ENCODE results near the gene RAPGEF2.
A peak's percentile ranks its signal among the peaks of the same experiment; 100 is the strongest.
"Not testable (repeated sequence)": the region's sequence is repeated elsewhere in the genome, so short reads cannot be mapped to it uniquely, and the experiment has no call there.

Gene RAPGEF2

DNA sequence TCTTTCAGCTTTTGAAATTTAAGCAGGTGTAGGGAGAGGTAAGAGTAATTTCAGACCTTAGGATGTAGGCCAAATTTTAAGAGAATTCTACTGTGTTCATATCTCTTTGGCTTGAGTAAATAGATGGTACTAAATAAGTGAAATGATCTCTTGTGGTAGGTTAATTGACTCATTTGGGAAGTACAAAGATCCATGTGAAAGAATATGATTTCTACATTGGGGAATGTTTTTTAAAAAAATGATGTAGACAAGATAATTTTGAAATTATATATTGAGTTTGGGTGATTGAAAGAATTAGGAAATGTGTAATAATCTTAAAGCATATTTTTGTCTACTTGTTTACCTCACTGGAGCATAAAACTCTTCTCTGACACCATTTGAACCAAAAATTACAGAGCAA, 35.6 kb downstream of the RAPGEF2 start:
- DNase-seq, result no peak

- DNase-seq, result no peak
These were observed 38.3 kb downstream of the RAPGEF2 start for GRCh38 chr4:159141193-159141592.

DNA sequence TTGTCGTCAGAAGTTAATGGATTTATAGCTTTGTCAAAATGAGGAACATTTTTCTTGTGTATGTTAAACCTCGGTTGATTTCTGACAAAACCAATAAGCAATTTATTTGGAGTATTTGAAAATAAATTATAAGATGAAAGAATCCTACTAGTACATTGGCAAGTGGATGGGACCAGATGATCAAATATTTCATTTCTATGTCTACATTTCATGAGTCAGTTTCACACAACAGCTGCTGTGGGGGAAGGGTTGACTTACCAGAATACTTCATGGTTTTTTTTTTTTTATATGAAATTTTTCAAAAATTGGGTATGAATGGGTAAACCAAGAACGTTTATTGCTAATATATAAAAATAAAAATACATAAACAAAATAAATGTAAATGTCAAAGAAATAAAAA, 39.4 kb downstream of the RAPGEF2 start:
- DNase-seq, result no peak

- DNase-seq, result no peak
These were observed 40.0 kb downstream of the RAPGEF2 start for GRCh38 chr4:159142681-159143384.

GRCh38 chr4:159143687-159144086, 40.8 kb downstream of the RAPGEF2 start:
- no peak for DNase-seq

DNA sequence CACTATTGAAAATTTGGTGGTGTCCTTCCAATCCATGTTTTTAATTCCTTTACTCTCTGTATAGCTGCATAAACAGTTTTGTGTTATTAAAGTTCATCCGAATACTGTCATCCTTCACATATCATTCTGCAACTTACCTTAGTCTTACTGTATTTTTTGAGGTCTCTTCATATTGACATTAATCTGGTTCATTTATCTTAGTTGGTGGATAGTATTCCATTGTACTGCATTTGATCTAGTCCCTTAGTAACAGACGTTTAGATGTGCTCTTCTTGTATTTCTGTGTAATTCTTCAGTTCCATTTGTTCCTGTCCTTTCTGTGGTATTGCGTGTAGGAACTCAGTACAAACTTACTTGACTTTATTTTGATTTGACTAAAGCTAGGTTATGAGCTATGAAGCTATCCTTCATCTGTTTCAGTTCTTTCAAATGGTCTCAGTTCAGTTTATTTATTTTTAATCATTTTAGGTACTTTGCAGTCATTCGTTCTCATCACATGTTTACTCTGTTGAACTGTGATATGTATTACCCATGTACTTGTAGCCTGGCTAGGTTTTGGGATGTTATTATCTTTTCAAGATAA, 41.3 kb downstream of the RAPGEF2 start:
- no peak for DNase-seq

- no peak for DNase-seq
These were observed 42.6 kb downstream of the RAPGEF2 start for GRCh38 chr4:159145318-159145991.

DNA sequence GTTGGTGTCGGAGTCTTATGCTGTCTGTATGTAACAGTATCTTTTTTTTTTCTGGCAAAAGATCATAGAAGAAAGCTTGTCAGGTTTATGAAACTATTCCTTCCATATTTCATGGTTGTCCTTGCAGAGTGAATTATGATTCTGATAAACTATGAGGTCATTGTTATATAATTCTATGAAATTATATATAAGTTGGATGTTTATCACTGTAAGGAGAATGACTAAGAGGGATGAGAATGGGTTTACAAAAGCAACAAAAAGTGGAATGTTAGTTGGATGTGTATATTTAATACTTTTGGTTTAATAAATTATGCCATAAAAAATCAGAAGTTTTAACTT, 43.1 kb downstream of the RAPGEF2 start:
- DNase-seq, result no peak

- no peak for DNase-seq
These were observed 43.6 kb downstream of the RAPGEF2 start for GRCh38 chr4:159146488-159146887.

- no peak for DNase-seq
These were observed 45.6 kb downstream of the RAPGEF2 start for GRCh38 chr4:159148441-159148840.

GRCh38 chr4:159149666-159150065, 46.8 kb downstream of the RAPGEF2 start:
- no peak for DNase-seq

- DNase-seq, result no peak
These were observed 47.5 kb downstream of the RAPGEF2 start for GRCh38 chr4:159150396-159150795.

DNA sequence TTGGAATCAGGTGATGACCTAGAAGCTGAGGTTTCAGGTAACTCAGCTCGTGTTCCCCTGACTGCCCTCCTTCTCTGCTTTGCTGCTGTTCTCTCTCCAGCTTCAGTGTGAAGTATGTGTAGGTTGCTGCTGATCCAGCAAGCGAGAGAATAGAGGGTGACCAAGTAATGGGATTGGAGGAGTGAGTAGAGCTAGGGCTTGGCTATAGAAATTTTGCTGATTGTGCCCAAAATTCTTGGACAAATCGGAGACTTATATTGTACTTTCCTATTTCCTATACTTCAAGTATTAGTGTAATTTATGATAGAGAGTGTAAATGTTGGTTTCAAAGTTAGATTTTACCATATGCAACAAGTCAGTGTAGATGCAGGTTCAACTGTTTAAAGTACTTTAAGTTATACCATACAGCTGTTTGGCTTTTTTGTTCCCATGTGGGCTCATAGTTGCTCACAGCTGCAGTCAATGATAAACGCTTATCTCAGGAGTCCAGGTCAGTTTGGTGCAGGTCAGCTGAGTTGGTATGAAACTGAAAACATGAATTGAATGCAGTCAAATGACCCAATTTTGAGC, 48.0 kb downstream of the RAPGEF2 start:
- no peak for DNase-seq

GRCh38 chr4:159151689-159152088, 48.8 kb downstream of the RAPGEF2 start:
- DNase-seq, result no peak

DNA sequence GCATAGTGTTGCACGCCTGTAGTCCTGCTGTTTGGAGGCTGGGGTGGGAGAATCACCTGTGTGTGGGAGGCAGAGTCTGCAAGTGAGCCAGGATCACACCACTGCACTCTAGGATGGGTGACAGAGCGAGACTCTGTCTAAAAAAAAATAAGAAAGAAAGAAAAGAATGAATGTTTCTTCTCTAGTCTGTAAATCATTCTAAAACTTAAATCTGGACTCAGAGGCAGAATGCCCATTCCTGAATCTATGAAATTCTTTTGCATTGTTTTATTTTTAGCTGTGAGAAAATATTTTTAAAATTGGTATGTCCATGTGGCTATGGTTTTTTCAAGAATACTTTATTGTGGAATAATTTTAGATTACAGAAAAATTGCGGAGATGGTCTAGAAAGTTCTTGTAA, 49.3 kb downstream of the RAPGEF2 start:
- no peak for DNase-seq

- no peak for DNase-seq
These were observed 50.8 kb downstream of the RAPGEF2 start for GRCh38 chr4:159153669-159154068.

GRCh38 chr4:159155119-159155518, 52.2 kb downstream of the RAPGEF2 start:
- DNase-seq, result no peak

- DNase-seq, result no peak
These were observed 55.3 kb downstream of the RAPGEF2 start for GRCh38 chr4:159158083-159158617.

GRCh38 chr4:159158985-159159384, 56.1 kb downstream of the RAPGEF2 start:
- DNase-seq, result no peak

GRCh38 chr4:159159611-159160010, 56.7 kb downstream of the RAPGEF2 start:
- no peak for DNase-seq

GRCh38 chr4:159160242-159160641, 57.4 kb downstream of the RAPGEF2 start:
- DNase-seq, result no peak

DNA sequence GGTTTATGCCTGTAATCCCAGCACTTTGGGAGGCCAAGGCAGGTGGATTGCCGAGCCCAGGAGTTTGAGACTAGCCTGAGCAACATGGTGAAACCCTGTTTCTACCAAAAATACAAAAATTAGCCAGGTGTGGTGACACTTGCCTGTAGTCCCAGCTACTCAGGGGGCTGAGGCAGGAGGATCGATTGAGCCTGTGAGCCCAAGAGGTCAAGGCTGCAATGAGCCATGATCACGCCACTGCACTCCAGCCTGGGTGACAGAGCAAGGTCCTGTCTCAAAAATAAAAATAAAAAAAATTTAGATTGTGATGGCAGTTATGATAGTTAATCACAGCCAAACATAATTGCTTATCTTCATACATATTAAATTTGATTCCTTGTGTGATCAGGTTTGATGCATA, 58.6 kb downstream of the RAPGEF2 start:
- not testable (repeated sequence) for DNase-seq

GRCh38 chr4:159162576-159162975, 59.7 kb downstream of the RAPGEF2 start:
- DNase-seq, result peak in 1 of 5 experiments; percentile 59

DNA sequence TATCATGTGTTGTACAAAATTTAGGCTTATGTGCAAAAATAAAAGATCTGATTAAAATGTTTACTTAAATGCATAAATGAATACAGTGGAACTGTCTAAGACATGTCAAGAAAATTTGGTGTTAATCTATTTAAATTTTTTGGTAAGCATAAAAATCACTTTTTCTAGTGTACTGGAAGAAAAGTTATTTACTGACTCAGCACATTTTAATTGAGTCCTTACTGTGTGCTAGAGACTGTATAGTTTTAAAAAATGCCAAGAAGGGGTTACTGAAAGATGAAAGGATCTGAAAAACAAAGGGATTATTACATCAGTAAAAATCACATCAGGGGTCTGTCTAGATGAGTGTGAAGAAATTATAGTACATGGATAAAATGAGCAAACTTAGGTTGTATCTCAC, 60.6 kb downstream of the RAPGEF2 start:
- DNase-seq, result no peak

Data from T-helper 2 cell (primary cell).